ENCODE data around the gene DUSP16.
"Not testable (repeated sequence)": the region's sequence is repeated elsewhere in the genome, so short reads cannot be mapped to it uniquely, and the experiment has no call there.

DUSP16 gene

GRCh38 chr12:12582895-12583303 is 20.2 kb upstream of the DUSP16 start:
- DNase-seq, result no peak

GRCh38 chr12:12582193-12582881 is 19.7 kb upstream of the DUSP16 start:
- no peak for DNase-seq

GRCh38 chr12:12580716-12581115 is 18.1 kb upstream of the DUSP16 start:
- not testable (repeated sequence) for DNase-seq

- no peak for DNase-seq
Observed at GRCh38 chr12:12577786-12578185, 15.1 kb upstream of the DUSP16 start.

GRCh38 chr12:12572659-12573058 is 10.0 kb upstream of the DUSP16 start:
- no peak for DNase-seq

GRCh38 chr12:12565971-12566370 is 3.3 kb upstream of the DUSP16 start:
- not testable (repeated sequence) for DNase-seq

- no peak for DNase-seq
Observed at GRCh38 chr12:12564911-12565310, 2.2 kb upstream of the DUSP16 start.

GRCh38 chr12:12563290-12563928 is 746 bp upstream of the DUSP16 start:
- no peak for DNase-seq

- DNase-seq, result peak; percentile 7
Observed at GRCh38 chr12:12562016-12562483, 613 bp downstream of the DUSP16 start.

GRCh38 chr12:12561371-12562015 is 1.2 kb downstream of the DUSP16 start:
- DNase-seq, result peak; percentile 17

- peak; percentile 34 for DNase-seq
Observed at GRCh38 chr12:12560587-12561370, 1.9 kb downstream of the DUSP16 start.

GRCh38 chr12:12559719-12560296 is 2.9 kb downstream of the DUSP16 start:
- no peak for DNase-seq

GRCh38 chr12:12558291-12558690 is 4.4 kb downstream of the DUSP16 start:
- no peak for DNase-seq

- DNase-seq, result no peak
Observed at GRCh38 chr12:12557733-12558132, 4.9 kb downstream of the DUSP16 start.

- DNase-seq, result no peak
Observed at GRCh38 chr12:12555656-12556055, 7.0 kb downstream of the DUSP16 start.

- no peak for DNase-seq
Observed at GRCh38 chr12:12553208-12553785, 9.4 kb downstream of the DUSP16 start.

- DNase-seq, result no peak
Observed at GRCh38 chr12:12551115-12551514, 11.5 kb downstream of the DUSP16 start.

GRCh38 chr12:12550277-12550676 is 12.4 kb downstream of the DUSP16 start:
- no peak for DNase-seq

GRCh38 chr12:12549426-12549825 is 13.2 kb downstream of the DUSP16 start:
- DNase-seq, result no peak

- no peak for DNase-seq
Observed at GRCh38 chr12:12548713-12549112, 13.9 kb downstream of the DUSP16 start.

- no peak for DNase-seq
Observed at GRCh38 chr12:12546314-12546772, 16.3 kb downstream of the DUSP16 start.

- no peak for DNase-seq
Observed at GRCh38 chr12:12543959-12544358, 18.7 kb downstream of the DUSP16 start.
